HepG2 (cell line): ENCODE measurements around the gene HSPA1L. TPM values are rescaled to one million over a fixed set of nuclear protein-coding genes. Genes with fewer than 3 reads are reported as not detected.

Experiments used
- CC2D1A ChIP-seq: sonication (generic); formaldehyde crosslinking; IDR thresholded peaks from 2 replicates; pipeline ENCODE4 v1.8.1; 2023; ENCODE audit warnings: mild to moderate bottlenecking, missing genetic modification reagents
- CHCHD3 ChIP-seq: sonication (generic); formaldehyde crosslinking; IDR thresholded peaks from 2 replicates; pipeline ENCODE4 v1.8.0; 2022; ENCODE audit warnings: mild to moderate bottlenecking, missing genetic modification reagents, moderate library complexity
- CREBL2 ChIP-seq: sonication (generic); formaldehyde crosslinking; IDR thresholded peaks from 2 replicates; pipeline ENCODE4 v1.8.1; 2023; ENCODE audit warnings: missing genetic modification reagents, mild to moderate bottlenecking, borderline replicate concordance
- GATAD2A ChIP-seq: IDR thresholded peaks from 2 replicates; pipeline ENCODE4 v1.6.1; 2016
- HNF4A ChIP-seq: sonication (generic); formaldehyde crosslinking; IDR thresholded peaks from 2 replicates; pipeline ENCODE4 v1.4.0; 2020; ENCODE audit warnings: missing genetic modification reagents
- HOXA3 ChIP-seq: sonication (generic); formaldehyde crosslinking; IDR thresholded peaks from 2 replicates; pipeline ENCODE4 v1.5.0; 2020; ENCODE audit warnings: missing genetic modification reagents
- NCOR1 ChIP-seq: fragments of 200-600 bp; sonication (generic); IDR thresholded peaks from 2 replicates; pipeline ENCODE4 v1.7.0; 2017; ENCODE audit warnings: antibody characterized with exemption, low read length, borderline replicate concordance
- NFRKB ChIP-seq: fragments of 450-650 bp; IDR thresholded peaks from 2 replicates; pipeline ENCODE4 v1.6.1; 2017
- PHF8 ChIP-seq: sonication (generic); formaldehyde crosslinking; IDR thresholded peaks from 2 replicates; pipeline ENCODE4 v1.5.0; 2020; ENCODE audit warnings: missing genetic modification reagents
- REXO4 ChIP-seq: sonication (generic); formaldehyde crosslinking; IDR thresholded peaks from 2 replicates; pipeline ENCODE4 v1.8.0; 2022; ENCODE audit warnings: missing genetic modification reagents, mild to moderate bottlenecking, borderline replicate concordance
- RFX3 ChIP-seq: IDR thresholded peaks from 2 replicates; pipeline ENCODE4 v1.6.1; 2016; ENCODE audit warnings: missing biosample characterization, missing genetic modification reagents
- SIX4 ChIP-seq: sonication (generic); formaldehyde crosslinking; IDR thresholded peaks from 2 replicates; pipeline ENCODE4 v1.4.0; 2020; ENCODE audit warnings: missing genetic modification reagents
- TERF1 ChIP-seq: sonication (generic); formaldehyde crosslinking; IDR thresholded peaks from 2 replicates; pipeline ENCODE4 v1.8.0; 2022; ENCODE audit warnings: mild to moderate bottlenecking, missing genetic modification reagents, moderate library complexity
- ZBTB38 ChIP-seq: sonication (generic); formaldehyde crosslinking; IDR thresholded peaks from 2 replicates; pipeline ENCODE4 v1.5.1; 2020; ENCODE audit warnings: mild to moderate bottlenecking, missing genetic modification reagents
- ZFY ChIP-seq: sonication (generic); formaldehyde crosslinking; IDR thresholded peaks from 2 replicates; pipeline ENCODE4 v1.4.0; 2020; ENCODE audit warnings: missing genetic modification reagents
- ZNF230 ChIP-seq: sonication (generic); formaldehyde crosslinking; IDR thresholded peaks from 2 replicates; pipeline ENCODE4 v1.4.0; 2020; ENCODE audit warnings: mild to moderate bottlenecking, missing genetic modification reagents
- ZNF382 ChIP-seq: sonication (generic); formaldehyde crosslinking; IDR thresholded peaks from 2 replicates; pipeline ENCODE4 v1.5.0; 2020; ENCODE audit warnings: missing genetic modification reagents, mild to moderate bottlenecking, borderline replicate concordance
- ZNF792 ChIP-seq: IDR thresholded peaks from 2 replicates; pipeline ENCODE4 v1.6.1; 2016
- ZSCAN29 ChIP-seq: sonication (generic); formaldehyde crosslinking; conservative IDR thresholded peaks from 2 replicates; pipeline ENCODE4 v1.4.0; 2020; ENCODE audit warnings: mild to moderate bottlenecking, missing genetic modification reagents
- ZSCAN5A ChIP-seq: sonication (generic); formaldehyde crosslinking; IDR thresholded peaks from 2 replicates; pipeline ENCODE4 v1.8.0; 2022; ENCODE audit warnings: mild to moderate bottlenecking, missing genetic modification reagents, borderline replicate concordance
- polyA plus RNA-seq, 8 experiments: library from polyadenylated mRNA; depleted of rRNA in 3 of 8; stranded (reverse) in 7 of 8; unstranded in 1 of 8; fragments of >200 nt; fragmentation: Illumina TruSeq in 4 of 8; extraction: Trizol in 4 of 8; gene quantifications; 2 replicates each; pipeline versions ENCODE4 v1.2.1 to v1.2.3, GENCODE V29; 2011 to 2016; ENCODE audit warnings: low read depth in 4 of 8, missing spikeins in 1 of 8, mixed read lengths in 1 of 8; ENCODE audit not compliant: insufficient read depth in 1 of 8
- total RNA-seq, 5 experiments: library from RNA; depleted of rRNA; stranded (reverse); fragments of >200 nt; fragmentation: Illumina TruSeq; extraction: Trizol; gene quantifications; 2 replicates each; pipeline ENCODE4 v1.2.3, GENCODE V29; 2016; ENCODE audit warnings: low read depth in 1 of 5
- TF ChIP-seq, protein P1 (sequence below): sonication (generic); formaldehyde crosslinking; conservative IDR thresholded peaks from 2 replicates; pipeline ENCODE4 v1.8.1; 2023; ENCODE audit warnings: missing genetic modification reagents
- TF ChIP-seq, protein P2 (sequence below): IDR thresholded peaks from 2 replicates; pipeline ENCODE4 v1.6.1; 2016; ENCODE audit warnings: mild to moderate bottlenecking, missing biosample characterization, missing genetic modification reagents
- TF ChIP-seq, protein P3 (sequence below): sonication (generic); formaldehyde crosslinking; IDR thresholded peaks from 2 replicates; pipeline ENCODE4 v1.5.0; 2020; ENCODE audit warnings: mild to moderate bottlenecking, missing genetic modification reagents, borderline replicate concordance
- TF ChIP-seq, protein P4 (sequence below): sonication (generic); formaldehyde crosslinking; IDR thresholded peaks from 2 replicates; pipeline ENCODE4 v1.4.0; 2020; ENCODE audit warnings: missing genetic modification reagents, low read depth, mild to moderate bottlenecking, borderline replicate concordance

HSPA1L gene
- total and polyA plus RNA-seq, 2 of the 13 experiments (the other 11 are each of a cell fraction or from before 2014, with no cell fraction given), result 0.55 to 1.0 TPM

- TF ChIP-seq, protein P1, sequence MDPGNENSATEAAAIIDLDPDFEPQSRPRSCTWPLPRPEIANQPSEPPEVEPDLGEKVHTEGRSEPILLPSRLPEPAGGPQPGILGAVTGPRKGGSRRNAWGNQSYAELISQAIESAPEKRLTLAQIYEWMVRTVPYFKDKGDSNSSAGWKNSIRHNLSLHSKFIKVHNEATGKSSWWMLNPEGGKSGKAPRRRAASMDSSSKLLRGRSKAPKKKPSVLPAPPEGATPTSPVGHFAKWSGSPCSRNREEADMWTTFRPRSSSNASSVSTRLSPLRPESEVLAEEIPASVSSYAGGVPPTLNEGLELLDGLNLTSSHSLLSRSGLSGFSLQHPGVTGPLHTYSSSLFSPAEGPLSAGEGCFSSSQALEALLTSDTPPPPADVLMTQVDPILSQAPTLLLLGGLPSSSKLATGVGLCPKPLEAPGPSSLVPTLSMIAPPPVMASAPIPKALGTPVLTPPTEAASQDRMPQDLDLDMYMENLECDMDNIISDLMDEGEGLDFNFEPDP (CRISPR knock-in tag), result no peak
- no peak for TF ChIP-seq ZNF382 (CRISPR knock-in tag)
- TF ChIP-seq, protein P2, sequence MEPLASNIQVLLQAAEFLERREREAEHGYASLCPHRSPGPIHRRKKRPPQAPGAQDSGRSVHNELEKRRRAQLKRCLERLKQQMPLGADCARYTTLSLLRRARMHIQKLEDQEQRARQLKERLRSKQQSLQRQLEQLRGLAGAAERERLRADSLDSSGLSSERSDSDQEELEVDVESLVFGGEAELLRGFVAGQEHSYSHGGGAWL, result peak; percentile 50; the same call in 1 of the 2 replicates
- peak; percentile 78 for TF ChIP-seq GATAD2A
- TF ChIP-seq, protein P3, sequence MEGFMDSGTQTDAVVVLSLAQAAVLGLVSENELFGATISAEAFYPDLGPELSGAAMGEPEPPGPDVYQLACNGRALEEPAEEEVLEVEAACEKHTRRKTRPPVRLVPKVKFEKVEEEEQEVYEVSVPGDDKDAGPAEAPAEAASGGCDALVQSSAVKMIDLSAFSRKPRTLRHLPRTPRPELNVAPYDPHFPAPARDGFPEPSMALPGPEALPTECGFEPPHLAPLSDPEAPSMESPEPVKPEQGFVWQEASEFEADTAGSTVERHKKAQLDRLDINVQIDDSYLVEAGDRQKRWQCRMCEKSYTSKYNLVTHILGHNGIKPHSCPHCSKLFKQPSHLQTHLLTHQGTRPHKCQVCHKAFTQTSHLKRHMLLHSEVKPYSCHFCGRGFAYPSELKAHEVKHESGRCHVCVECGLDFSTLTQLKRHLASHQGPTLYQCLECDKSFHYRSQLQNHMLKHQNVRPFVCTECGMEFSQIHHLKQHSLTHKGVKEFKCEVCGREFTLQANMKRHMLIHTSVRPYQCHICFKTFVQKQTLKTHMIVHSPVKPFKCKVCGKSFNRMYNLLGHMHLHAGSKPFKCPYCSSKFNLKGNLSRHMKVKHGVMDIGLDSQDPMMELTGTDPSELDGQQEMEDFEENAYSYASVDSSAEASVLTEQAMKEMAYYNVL (CRISPR knock-in tag), result peak; percentile 20; the same call in 1 of the 2 replicates
- no peak for TF ChIP-seq REXO4 (CRISPR knock-in tag)
- TF ChIP-seq HNF4A (CRISPR knock-in tag), result no peak; the same call in 1 of the 2 replicates
- TF ChIP-seq ZNF792, result 0 out of 2 replicates have a peak, but pooled peaks have one; percentile 52
- TF ChIP-seq, protein P4, sequence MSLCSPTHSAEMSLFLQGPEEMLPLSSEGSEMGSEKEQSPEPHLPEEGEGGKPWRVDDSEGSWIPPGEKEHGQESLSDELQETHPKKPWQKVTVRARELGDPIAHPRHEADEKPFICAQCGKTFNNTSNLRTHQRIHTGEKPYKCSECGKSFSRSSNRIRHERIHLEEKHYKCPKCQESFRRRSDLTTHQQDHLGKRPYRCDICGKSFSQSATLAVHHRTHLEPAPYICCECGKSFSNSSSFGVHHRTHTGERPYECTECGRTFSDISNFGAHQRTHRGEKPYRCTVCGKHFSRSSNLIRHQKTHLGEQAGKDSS (CRISPR knock-in tag), result peak; percentile 81; the same call in 1 of the 2 replicates
- peak; percentile 65 for TF ChIP-seq ZFY (CRISPR knock-in tag)
- TF ChIP-seq TERF1, result no peak
- no peak for TF ChIP-seq ZSCAN29
- TF ChIP-seq CC2D1A, result no peak
- 0 out of 2 replicates have a peak, but pooled peaks have one; percentile 6 for TF ChIP-seq ZNF230 (CRISPR knock-in tag)
- TF ChIP-seq CREBL2 (CRISPR knock-in tag), result no peak
- TF ChIP-seq NCOR1, result no peak
- no peak for TF ChIP-seq ZBTB38 (CRISPR knock-in tag)
- TF ChIP-seq PHF8 (CRISPR knock-in tag), result peak; percentile 59
- TF ChIP-seq NFRKB, result no peak
- no peak for TF ChIP-seq CHCHD3 (CRISPR knock-in tag)
- TF ChIP-seq RFX3 (CRISPR knock-in tag), result no peak
- TF ChIP-seq HOXA3 (CRISPR knock-in tag), result peak; percentile 76
- TF ChIP-seq ZSCAN5A, result no peak
- TF ChIP-seq SIX4 (CRISPR knock-in tag), result 0 out of 2 replicates have a peak, but pooled peaks have one; percentile 32
Measured at GRCh38 chr6:31776989-31777666, 38.0 kb downstream of the HSPA1L start, which contains the start of gene VWA7 (continued).
